Gastroesophageal sphincter (tissue), 4 donors: ENCODE measurements around the gene ELF1. TPM values are rescaled to one million over a fixed set of nuclear protein-coding genes. Genes with fewer than 3 reads are reported as not detected.
"Not testable (repeated sequence)": the region's sequence is repeated elsewhere in the genome, so short reads cannot be mapped to it uniquely, and the experiment has no call there.

ENCODE experiments used
- ATAC-seq: fragments of 150-250 bp; one replicate; pipeline ENCODE4 v1.9.1; 2016; ENCODE audit warnings: mild to moderate bottlenecking, moderate library complexity
- H3K27ac ChIP-seq, 4 donors: fragments of 200-600 bp; sonication (generic) in 3 of 4; 1 replicate in 3 of 4; 2 replicates in 1 of 4; pipeline ENCODE4 v1.5.1; 2016 to 2019
- H3K27me3 ChIP-seq: fragments of 200-600 bp; sonication (generic); one replicate; pipeline ENCODE4 v1.5.1; 2019
- H3K36me3 ChIP-seq, 2 donors: fragments of 200-600 bp; sonication (generic); one replicate each; pipeline ENCODE4 v1.5.1; 2019; ENCODE audit warnings: control low read depth in 1 of 2
- H3K4me1 ChIP-seq, 3 donors: fragments of 200-600 bp; sonication (generic); 1 replicate in 2 of 3; 2 replicates in 1 of 3; pipeline ENCODE4 v1.5.1; 2016 to 2019; ENCODE audit warnings: control low read depth in 2 of 3
- H3K4me3 ChIP-seq, 2 donors: fragments of 200-600 bp; sonication (generic); one replicate each; pipeline ENCODE4 v1.5.1; 2019; ENCODE audit warnings: mild to moderate bottlenecking in 1 of 2, moderate library complexity in 1 of 2
- H3K9me3 ChIP-seq, 3 donors: fragments of 200-600 bp; sonication (generic); one replicate each; pipeline ENCODE4 v1.5.1; 2017 to 2019; ENCODE audit warnings: control low read depth in 2 of 3
- CTCF ChIP-seq, 4 experiments: fragments of 200-600 bp in 2 of 4; fragments of 450-650 bp in 2 of 4; sonication (generic) in 1 of 4; IDR thresholded peaks; one replicate each; pipeline ENCODE4 v1.5.1; 2017 to 2019; ENCODE audit warnings: antibody characterized with exemption in 4 of 4, mild to moderate bottlenecking in 2 of 4, moderate library complexity in 2 of 4
- EP300 ChIP-seq: sonication (generic); formaldehyde crosslinking; IDR thresholded peaks from one replicate; pipeline ENCODE4 v1.6.1; 2017; ENCODE audit warnings: antibody characterized with exemption, mild to moderate bottlenecking
- POLR2A ChIP-seq, 2 donors: fragments of 450-650 bp; IDR thresholded peaks; one replicate each; pipeline ENCODE4 v1.6.1; 2017; ENCODE audit warnings: antibody characterized with exemption in 2 of 2, mild to moderate bottlenecking in 2 of 2, moderate library complexity in 1 of 2
- POLR2AphosphoS5 ChIP-seq: sonication (generic); formaldehyde crosslinking; IDR thresholded peaks from one replicate; pipeline ENCODE4 v1.6.1; 2017; ENCODE audit warnings: antibody characterized with exemption
- WGBS, 2 donors: methylation state at CpG; one replicate each; pipeline ENCODE4 v1.1.5; 2018; ENCODE audit warnings: low coverage in 1 of 2; 5-methylcytosine and 5-hydroxymethylcytosine counted together
- total RNA-seq, 4 donors: library from RNA; depleted of rRNA; stranded (reverse); fragments of >200 nt; gene quantifications; one replicate each; pipeline ENCODE4 v1.1.0, GENCODE V29; 2016

ELF1 gene
- total RNA-seq, 4 donors from 2014 or later: 58.2 to 86.6 (median 69.3) TPM

DNA sequence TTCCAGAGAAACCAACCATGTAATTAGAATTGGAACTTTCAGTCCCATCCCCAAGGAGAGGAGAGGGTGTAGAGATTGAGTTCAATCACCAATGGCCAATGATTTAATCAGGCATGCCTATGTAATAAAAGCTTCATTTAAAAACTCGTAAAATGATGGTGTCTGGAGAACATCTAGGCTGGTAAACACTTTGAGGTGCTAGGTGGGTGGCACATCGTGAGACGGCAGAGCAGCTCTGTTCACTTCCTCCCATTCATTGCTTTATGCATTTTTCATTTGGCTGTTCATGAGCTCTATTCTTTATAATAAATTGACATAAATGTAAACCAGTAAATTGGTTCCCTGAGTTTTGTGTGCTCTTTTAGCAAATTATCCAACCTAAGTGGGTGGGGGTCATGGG lies 90.1 kb downstream of the ELF1 start:
- 69 to 80% methylated on average over 3 of the region's 3 CpGs for WGBS, 2 donors
- Histone ChIP-seq H3K36me3 (peaks cover 0 to 38% of the 10 kb centered on the region in 2 donors), H3K9me3 (no peaks in the 10 kb centered on the region), H3K27ac (no peak overlapping the region), H3K4me3 (no peak overlapping the region), H3K4me1 (no peaks in the 10 kb centered on the region), H3K27me3 (no peaks in the 10 kb centered on the region)
- TF ChIP-seq POLR2A (IDR thresholded peaks at IDR 0.05) (no peak), EP300 (no peak), POLR2AphosphoS5 (no peak), CTCF (IDR thresholded peaks at IDR 0.05) (no peak)
- ATAC-seq: no peak

DNA sequence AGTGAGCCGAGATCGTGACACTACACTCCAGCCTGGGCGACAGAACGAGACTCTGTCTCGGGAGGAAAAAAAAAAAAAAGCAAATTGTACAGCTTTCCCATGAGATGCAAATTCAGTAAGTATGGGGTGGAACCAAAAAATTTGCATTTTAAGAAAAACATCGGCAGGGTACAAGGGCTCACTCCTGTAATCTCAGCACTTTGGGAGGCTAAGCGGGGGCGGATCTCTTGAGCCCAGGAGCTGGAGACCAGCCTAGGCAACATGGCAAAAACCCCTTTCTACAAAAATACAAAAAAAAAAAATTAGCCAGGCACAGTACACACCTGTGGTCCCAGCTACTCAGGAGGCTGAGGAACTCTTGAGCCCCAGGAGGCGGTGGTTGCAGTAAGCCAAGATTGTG lies 91.2 kb downstream of the ELF1 start:
- WGBS, 2 donors: 96% methylated on average over 9 of the region's 9 CpGs; no CpG with 5 or more reads in 1 of the 2 donors
- H3K27me3 ChIP-seq: no peaks in the 10 kb centered on the region
- peaks cover 0 to 29% of the 10 kb centered on the region in 2 donors for H3K36me3 ChIP-seq
- no peak for TF ChIP-seq POLR2A (IDR thresholded peaks at IDR 0.05)
- no peak for ATAC-seq
- no peaks in the 10 kb centered on the region for H3K9me3 ChIP-seq
- no peak overlapping the region for H3K27ac ChIP-seq
- no peak overlapping the region for H3K4me3 ChIP-seq
- H3K4me1 ChIP-seq: no peaks in the 10 kb centered on the region

DNA sequence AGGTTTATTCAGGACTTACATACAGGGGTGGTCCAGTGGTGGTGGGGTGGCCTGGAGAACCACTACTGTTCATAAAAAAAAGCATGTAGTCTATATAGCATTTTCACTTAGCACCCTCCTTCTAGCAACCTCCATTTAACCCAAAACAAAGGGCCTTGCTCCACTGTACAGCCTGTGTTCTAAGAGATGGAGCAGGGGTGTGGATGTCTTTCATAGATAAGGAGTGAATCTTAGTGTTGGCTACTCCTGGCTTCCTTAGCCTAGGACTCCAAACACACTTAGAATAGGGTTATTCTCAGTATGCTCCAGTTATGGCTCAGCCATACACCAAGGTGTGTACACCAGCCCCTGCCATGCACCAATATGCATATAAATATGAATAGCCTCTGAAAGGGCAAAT lies 95.2 kb downstream of the ELF1 start:
- TF ChIP-seq EP300 (no peak), POLR2AphosphoS5 (no peak), CTCF (IDR thresholded peaks at IDR 0.05) (no peak), POLR2A (IDR thresholded peaks at IDR 0.05) (no peak)
- no peak for ATAC-seq
- H3K36me3 ChIP-seq: no peaks in the 10 kb centered on the region
- H3K27me3 ChIP-seq: no peaks in the 10 kb centered on the region
- no peak overlapping the region for H3K27ac ChIP-seq
- H3K4me1 ChIP-seq: peaks cover 4 to 17% (median 4%) of the 10 kb centered on the region in 3 donors
- no peak overlapping the region for H3K4me3 ChIP-seq
- H3K9me3 ChIP-seq: no peaks in the 10 kb centered on the region

DNA sequence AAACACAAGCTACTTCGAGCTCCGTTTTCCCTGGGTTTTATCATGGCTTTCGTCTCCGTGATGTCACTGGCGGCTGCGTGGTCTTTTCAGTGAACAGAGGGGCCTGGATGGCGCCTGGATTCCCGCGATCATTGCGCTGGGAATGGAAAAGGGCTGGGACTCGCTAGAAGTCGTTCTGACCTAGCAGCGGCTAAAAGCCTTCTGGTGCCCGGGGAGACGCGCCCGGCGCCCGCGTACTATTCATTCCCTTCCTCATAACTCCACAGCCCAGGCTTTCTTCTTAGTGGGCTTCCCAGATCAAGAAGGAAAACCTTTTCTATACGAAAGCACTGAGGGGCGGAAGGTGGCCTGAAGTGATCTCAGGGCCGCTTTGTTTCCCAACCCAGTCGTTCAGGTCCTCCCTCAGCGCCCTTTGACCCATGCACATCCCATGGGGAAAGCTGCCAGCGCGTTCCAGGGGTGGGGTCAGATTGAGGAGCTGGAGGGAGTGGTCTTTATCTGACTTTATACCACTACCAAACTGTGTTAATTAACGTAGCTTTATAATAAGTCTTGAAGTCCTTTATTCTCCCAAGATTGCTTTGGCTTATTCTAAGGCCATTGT lies 96.6 kb downstream of the ELF1 start:
- Histone ChIP-seq H3K4me3 (no peak overlapping the region), H3K9me3 (no peaks in the 10 kb centered on the region), H3K4me1 (peaks cover 4 to 17% (median 4%) of the 10 kb centered on the region in 3 donors), H3K27me3 (no peaks in the 10 kb centered on the region), H3K27ac (no peak overlapping the region), H3K36me3 (no peaks in the 10 kb centered on the region)
- TF ChIP-seq POLR2A (IDR thresholded peaks at IDR 0.05) (no peak), EP300 (no peak), CTCF (IDR thresholded peaks at IDR 0.05) (no peak), POLR2AphosphoS5 (no peak)
- WGBS, 2 donors: 45 to 71% methylated on average over 10 to 12 of the region's 28 CpGs
- ATAC-seq: no peak

- H3K4me3 ChIP-seq: peak overlapping the region; percentile 61 to 70
- no peaks in the 10 kb centered on the region for H3K36me3 ChIP-seq
- peak overlapping the region; percentile 56 to 90 (median 86) for H3K27ac ChIP-seq
- TF ChIP-seq CTCF (IDR thresholded peaks at IDR 0.05): no peak
- H3K4me1 ChIP-seq: peaks cover 4 to 17% (median 4%) of the 10 kb centered on the region in 3 donors
- ATAC-seq: no peak
- no peaks in the 10 kb centered on the region for H3K27me3 ChIP-seq
- 4 to 9% methylated on average over 5 of the region's 5 CpGs for WGBS, 2 donors
- no peaks in the 10 kb centered on the region for H3K9me3 ChIP-seq
These were observed 98.3 kb downstream of the ELF1 start for GRCh38 chr13:40920826-40921225.

DNA sequence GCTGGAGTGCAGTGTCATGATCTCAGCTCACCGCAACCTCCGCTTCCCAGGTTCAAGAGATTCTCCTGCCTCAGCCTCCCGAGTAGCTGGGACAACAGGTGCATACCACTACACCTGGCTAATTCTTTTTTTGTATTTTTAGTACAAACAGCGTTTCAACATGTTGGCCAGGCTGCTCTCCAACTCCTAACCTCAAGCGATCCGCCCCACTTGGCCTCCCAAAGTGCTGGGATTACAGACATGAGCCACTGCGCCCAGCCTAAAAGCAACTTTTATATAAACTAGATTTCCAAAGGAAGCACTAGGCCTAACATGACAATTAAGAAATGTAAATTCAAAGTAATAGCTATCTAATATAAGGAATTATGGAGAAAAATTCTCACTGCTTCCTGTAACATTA lies 99.2 kb downstream of the ELF1 start:
- not testable (repeated sequence) for H3K9me3 ChIP-seq, H3K27me3 ChIP-seq, H3K4me3 ChIP-seq, ATAC-seq, H3K36me3 ChIP-seq
- WGBS, 2 donors: 77 to 87% methylated on average over 3 to 4 of the region's 7 CpGs
- peak overlapping the region in 2 of 4 donors; percentile 85 to 90 for H3K27ac ChIP-seq
- peaks cover 4 to 17% (median 4%) of the 10 kb centered on the region in 3 donors for H3K4me1 ChIP-seq
